RWPE1 (cell line): ENCODE data around the gene RAB10.
"Not testable (repeated sequence)": the region's sequence is repeated elsewhere in the genome, so short reads cannot be mapped to it uniquely, and the experiment has no call there.

Experiments used
- CTCF ChIA-PET: fragments of 350-600 bp; sonication (Branson Sonifier 250); formaldehyde crosslinking; extraction: SDS; loops from one replicate; lab custom pipeline; 2021; lab: Yijun Ruan, JAX
- POLR2A ChIA-PET: fragments of 400-600 bp; formaldehyde crosslinking; extraction: SDS; loops from one replicate; lab custom pipeline; 2020; ENCODE audit warnings: antibody characterized with exemption; ENCODE audit not compliant: low non-redundant PET; lab: Yijun Ruan, JAX
- DNase-seq: peaks from one replicate; pipeline ENCODE4 v3.0.0; 2012; ENCODE audit warnings: low spot score
- H3K27ac ChIP-seq: fragments of 450-650 bp; 2 replicates; pipeline ENCODE4 v1.5.1; 2017
- TF ChIP-seq, protein P1 (sequence below): fragments of 450-650 bp; conservative IDR thresholded peaks from 2 replicates; pipeline ENCODE4 v1.5.1; 2017; ENCODE audit warnings: low read depth, mild to moderate bottlenecking

Gene RAB10

DNA sequence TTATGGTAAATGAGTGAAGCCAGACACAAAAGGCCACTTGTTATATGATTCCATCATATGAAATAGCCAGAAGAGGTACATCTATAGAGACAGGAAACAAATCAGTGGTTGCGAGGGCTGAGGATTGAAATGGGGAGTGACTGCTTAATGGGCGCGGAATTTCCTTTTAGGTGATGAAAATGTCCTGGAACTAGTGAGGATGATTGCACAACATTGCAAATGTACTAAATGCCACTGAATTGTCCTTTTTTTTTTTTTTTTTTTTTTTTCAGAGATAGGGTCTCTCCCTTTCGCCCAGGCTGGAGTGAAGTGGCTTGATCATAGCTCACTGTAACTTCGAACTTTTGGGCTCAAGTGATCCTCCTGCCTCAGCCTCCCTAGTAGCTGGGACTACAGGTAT is 123.7 kb downstream of the RAB10 start:
- ChIA-PET POLR2A (no interaction called here), CTCF (no interaction called here)
- H3K27ac ChIP-seq = no peak overlapping the region
- TF ChIP-seq, protein P1, sequence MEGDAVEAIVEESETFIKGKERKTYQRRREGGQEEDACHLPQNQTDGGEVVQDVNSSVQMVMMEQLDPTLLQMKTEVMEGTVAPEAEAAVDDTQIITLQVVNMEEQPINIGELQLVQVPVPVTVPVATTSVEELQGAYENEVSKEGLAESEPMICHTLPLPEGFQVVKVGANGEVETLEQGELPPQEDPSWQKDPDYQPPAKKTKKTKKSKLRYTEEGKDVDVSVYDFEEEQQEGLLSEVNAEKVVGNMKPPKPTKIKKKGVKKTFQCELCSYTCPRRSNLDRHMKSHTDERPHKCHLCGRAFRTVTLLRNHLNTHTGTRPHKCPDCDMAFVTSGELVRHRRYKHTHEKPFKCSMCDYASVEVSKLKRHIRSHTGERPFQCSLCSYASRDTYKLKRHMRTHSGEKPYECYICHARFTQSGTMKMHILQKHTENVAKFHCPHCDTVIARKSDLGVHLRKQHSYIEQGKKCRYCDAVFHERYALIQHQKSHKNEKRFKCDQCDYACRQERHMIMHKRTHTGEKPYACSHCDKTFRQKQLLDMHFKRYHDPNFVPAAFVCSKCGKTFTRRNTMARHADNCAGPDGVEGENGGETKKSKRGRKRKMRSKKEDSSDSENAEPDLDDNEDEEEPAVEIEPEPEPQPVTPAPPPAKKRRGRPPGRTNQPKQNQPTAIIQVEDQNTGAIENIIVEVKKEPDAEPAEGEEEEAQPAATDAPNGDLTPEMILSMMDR = no peak
- DNase-seq = no peak

DNA sequence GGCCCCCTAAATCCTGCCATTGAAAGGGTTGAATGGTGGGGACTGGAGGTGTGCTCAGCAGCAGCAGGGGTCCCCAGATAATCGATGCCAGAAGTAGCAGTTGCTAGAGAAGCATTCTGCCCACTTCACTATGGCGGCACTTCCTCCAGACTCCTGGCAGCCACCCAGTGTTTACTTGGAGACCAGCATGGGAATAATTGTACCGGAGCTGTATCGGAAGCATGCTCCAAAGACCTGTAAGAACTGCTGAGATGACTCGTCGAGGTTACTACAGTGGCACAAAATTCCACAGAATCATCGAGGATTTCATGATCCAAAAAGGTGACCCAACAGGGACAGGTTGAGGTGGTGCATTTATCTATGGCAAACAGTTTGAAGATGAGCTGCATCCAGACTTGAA is 128.0 kb downstream of the RAB10 start:
- ChIA-PET CTCF (no interaction called here), POLR2A (no interaction called here)
- no peak for DNase-seq
- TF ChIP-seq, protein P1 = no peak
- no peak overlapping the region for H3K27ac ChIP-seq

DNA sequence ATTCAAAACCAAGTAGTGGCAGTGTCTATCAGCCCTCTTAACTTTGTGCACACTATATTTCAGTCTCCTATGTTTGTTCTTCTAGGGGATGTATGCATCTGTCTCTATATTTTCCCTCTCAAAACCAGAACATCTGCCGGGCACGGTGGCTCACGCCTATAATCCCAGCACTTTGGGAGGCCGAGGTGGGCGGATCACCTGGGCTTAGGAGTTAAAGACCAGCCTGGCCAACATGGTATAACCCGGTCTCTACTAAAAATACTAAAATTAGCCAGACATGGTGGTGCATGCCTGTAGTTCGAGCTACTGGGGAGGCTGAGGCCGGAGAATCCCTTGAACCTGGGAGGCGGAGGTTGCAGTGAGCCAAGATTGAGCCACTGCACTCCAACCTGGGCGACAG is 129.1 kb downstream of the RAB10 start:
- POLR2A ChIA-PET = no interaction called here
- no peak for DNase-seq
- CTCF ChIA-PET = no interaction called here
- no peak overlapping the region for H3K27ac ChIP-seq
- TF ChIP-seq, protein P1 = no peak

DNA sequence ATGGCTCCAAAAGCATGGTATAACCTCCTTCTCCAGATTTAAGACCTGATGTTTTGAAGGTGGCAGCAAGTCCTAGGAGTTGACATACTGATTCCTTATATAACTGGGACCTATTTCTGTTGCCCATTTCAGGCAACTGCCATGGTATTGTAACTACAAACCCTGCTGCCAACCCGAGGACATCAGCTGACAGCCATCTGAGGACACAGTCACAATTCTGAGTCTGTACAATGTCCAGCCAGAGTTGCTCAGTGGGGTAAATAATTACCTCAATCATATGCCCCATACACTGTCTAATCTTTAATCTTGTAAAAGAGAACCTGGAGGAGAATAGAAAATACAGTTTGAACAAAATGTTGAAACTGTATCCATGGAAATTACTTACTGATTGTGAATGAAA is 130.3 kb downstream of the RAB10 start:
- DNase-seq = no peak
- TF ChIP-seq, protein P1 = no peak
- CTCF ChIA-PET = interaction anchor here (0.5 kb wide), 1 partner anchor 468 kb away, joined by 3 read pairs; no protein-coding TSS in a partner anchor
- POLR2A ChIA-PET = no interaction called here
- no peak overlapping the region for H3K27ac ChIP-seq

DNA sequence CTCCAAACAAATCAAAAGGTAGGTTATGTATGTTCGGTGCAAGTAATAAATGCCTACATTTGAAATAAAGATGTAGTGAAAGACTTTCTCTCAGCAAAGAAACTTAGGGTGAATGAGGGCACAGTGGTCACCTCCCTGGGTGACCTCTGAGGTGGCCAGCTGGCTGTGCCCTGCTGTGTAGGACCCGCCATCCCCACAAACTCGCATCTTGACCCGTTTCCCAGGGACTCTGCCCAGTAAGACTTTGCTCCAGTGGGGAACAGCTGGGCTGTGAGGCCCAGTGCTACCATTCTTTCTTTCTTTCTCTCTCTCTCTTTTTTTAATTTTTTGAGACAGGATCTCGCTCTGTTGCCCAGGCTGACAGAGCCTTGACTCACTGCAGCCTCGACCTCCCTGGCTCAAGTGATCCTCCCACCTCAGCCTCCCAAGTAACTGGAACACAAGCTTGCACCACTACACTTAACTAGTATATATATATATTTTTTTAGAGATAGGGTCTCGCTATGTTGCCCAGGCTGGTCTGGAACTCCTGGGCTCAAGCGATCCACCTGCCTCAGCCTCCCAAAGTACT is 130.8 kb downstream of the RAB10 start:
- TF ChIP-seq, protein P1 = no peak
- ChIA-PET POLR2A (no interaction called here), CTCF (no interaction called here)
- no peak for DNase-seq
- no peak overlapping the region for H3K27ac ChIP-seq

DNA sequence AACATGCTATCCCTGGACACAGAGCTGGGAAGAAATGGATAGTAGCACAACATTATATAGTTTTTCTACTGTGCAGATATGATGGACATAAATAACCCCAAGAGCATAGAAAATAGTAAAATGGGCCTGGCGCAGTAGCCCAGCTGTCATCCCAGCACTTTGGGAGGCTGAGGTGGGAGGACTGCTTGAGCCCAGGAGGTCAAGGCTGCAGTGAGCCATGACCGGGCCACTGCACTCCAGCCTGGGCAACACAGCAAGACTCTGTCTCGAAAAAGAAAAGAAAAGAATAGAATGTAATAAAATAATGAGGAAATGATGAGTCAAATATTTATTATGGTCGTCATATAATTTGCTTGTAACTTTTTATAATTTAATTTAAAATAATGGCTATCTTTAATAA is 131.5 kb downstream of the RAB10 start:
- POLR2A ChIA-PET = no interaction called here
- H3K27ac ChIP-seq = no peak overlapping the region
- CTCF ChIA-PET = interaction anchor here (0.6 to 0.7 kb wide), 3 partner anchors 17 to 491 kb away, joined by 3 to 4 read pairs (median 4); no protein-coding TSS in a partner anchor
- TF ChIP-seq, protein P1 = no peak
- DNase-seq = no peak

DNA sequence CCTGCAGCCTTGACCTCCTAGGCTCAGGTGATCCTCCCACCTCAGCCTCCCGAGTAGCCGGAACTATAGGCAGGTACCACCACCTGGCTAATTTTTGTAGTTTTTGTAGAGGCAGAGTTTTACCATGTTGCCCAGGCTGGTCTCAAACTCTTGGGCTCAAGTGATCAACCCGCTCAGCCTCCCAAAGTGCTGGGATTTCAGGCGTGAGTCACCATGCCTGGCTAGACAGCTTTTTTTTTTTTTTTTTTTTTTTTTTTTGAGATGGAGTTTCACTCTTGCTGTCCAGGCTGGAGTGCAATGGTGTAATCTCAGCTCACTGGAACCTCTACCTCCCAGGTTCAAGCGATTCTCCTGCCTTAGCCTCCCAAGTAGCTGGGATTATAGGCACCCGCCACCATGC is 132.7 kb downstream of the RAB10 start:
- POLR2A ChIA-PET = interaction anchor here (0.7 kb wide), 1 partner anchor 154 kb away, joined by 4 read pairs; no protein-coding TSS in a partner anchor
- not testable (repeated sequence) for DNase-seq, H3K27ac ChIP-seq
- CTCF ChIA-PET = interaction anchor here (0.6 to 0.7 kb wide), 2 partner anchors 298 to 1229 kb away, joined by 3 read pairs; no protein-coding TSS in a partner anchor
